Activated CD4-positive, alpha-beta T cell treated with anti-CD3 and anti-CD28 coated beads, Interleukin-2, amount 10 ng/mL, durations not matched to agents 24 days and 14 days (primary cell): Measurements from ENCODE around the gene AMZ1. TPM values are rescaled to one million over a fixed set of nuclear protein-coding genes. Genes with fewer than 3 reads are reported as not detected.
"Not testable (repeated sequence)": the region's sequence is repeated elsewhere in the genome, so short reads cannot be mapped to it uniquely, and the experiment has no call there.

Experiments
- DNase-seq: peaks from one replicate; pipeline ENCODE4 v3.0.0; 2022
- H3K27ac Mint-ChIP-seq: one replicate; pipeline ENCODE4 v1.8.0; 2022; ENCODE audit warnings: mild to moderate bottlenecking, mixed read lengths
- H3K27me3 Mint-ChIP-seq: one replicate; pipeline ENCODE4 v1.8.0; 2022; ENCODE audit warnings: mixed read lengths
- H3K36me3 Mint-ChIP-seq: one replicate; pipeline ENCODE4 v1.8.0; 2022; ENCODE audit warnings: low read depth, mild to moderate bottlenecking, mixed read lengths
- H3K4me1 Mint-ChIP-seq: one replicate; pipeline ENCODE4 v1.8.0; 2021; ENCODE audit warnings: mixed read lengths
- H3K4me3 Mint-ChIP-seq: one replicate; pipeline ENCODE4 v1.8.0; 2022; ENCODE audit warnings: mild to moderate bottlenecking, moderate library complexity, mixed read lengths
- H3K9me3 Mint-ChIP-seq: one replicate; pipeline ENCODE4 v1.8.0; 2021; ENCODE audit warnings: mixed read lengths
- intact Hi-C: fragments of 100-400 bp; cut with micrococcal nuclease; formaldehyde crosslinking; loops from one replicate; pipeline ENCODE4 v1.15.1; 2023
- total RNA-seq: library from RNA; stranded (reverse); gene quantifications from 2 replicates; pipeline ENCODE4 v1.2.3, GENCODE V29; 2022

AMZ1 gene
- total RNA-seq, 1 donor from 2014 or later, result not detected

GRCh38 chr7:2687338-2687869 lies 598 bp upstream of the AMZ1 start:
- Mint-ChIP-seq H3K27ac (no peak overlapping the region), H3K4me1 (peaks cover 13% of the 10 kb centered on the region), H3K27me3 (peaks cover 51% of the 10 kb centered on the region), H3K9me3 (no peaks in the 10 kb centered on the region), H3K36me3 (no peaks in the 10 kb centered on the region), H3K4me3 (no peak overlapping the region)
- no peak for DNase-seq
- intact Hi-C loops, result no loop called here

- H3K4me3 Mint-ChIP-seq, result peak overlapping the region; percentile 14
Observed at GRCh38 chr7:2688409-2689342, 674 bp downstream of the AMZ1 start.

GRCh38 chr7:2689343-2689847 lies 1.4 kb downstream of the AMZ1 start:
- H3K4me1 Mint-ChIP-seq, result peaks cover 13% of the 10 kb centered on the region
- H3K36me3 Mint-ChIP-seq, result no peaks in the 10 kb centered on the region
- H3K27ac Mint-ChIP-seq, result no peak overlapping the region
- DNase-seq, result no peak
- peaks cover 46% of the 10 kb centered on the region for H3K27me3 Mint-ChIP-seq
- no peaks in the 10 kb centered on the region for H3K9me3 Mint-ChIP-seq
- H3K4me3 Mint-ChIP-seq, result no peak overlapping the region
- intact Hi-C loops, result no loop called here

More at GRCh38 chr7:2688409-2689342, 674 bp downstream of the AMZ1 start:
- DNase-seq, result no peak
- H3K4me1 Mint-ChIP-seq, result peaks cover 13% of the 10 kb centered on the region
- no peaks in the 10 kb centered on the region for H3K9me3 Mint-ChIP-seq
- no peak overlapping the region for H3K27ac Mint-ChIP-seq
- peaks cover 47% of the 10 kb centered on the region for H3K27me3 Mint-ChIP-seq
- no peaks in the 10 kb centered on the region for H3K36me3 Mint-ChIP-seq
- intact Hi-C loops, result no loop called here

- no peak for DNase-seq
Observed at GRCh38 chr7:2689951-2690705, 2.1 kb downstream of the AMZ1 start.

GRCh38 chr7:2691011-2691707 lies 3.2 kb downstream of the AMZ1 start:
- Mint-ChIP-seq H3K9me3 (no peaks in the 10 kb centered on the region), H3K4me1 (peaks cover 13% of the 10 kb centered on the region), H3K36me3 (no peaks in the 10 kb centered on the region), H3K4me3 (no peak overlapping the region), H3K27me3 (peaks cover 42% of the 10 kb centered on the region), H3K27ac (no peak overlapping the region)
- no peak for DNase-seq
- intact Hi-C loops, result no loop called here

More at GRCh38 chr7:2689951-2690705, 2.1 kb downstream of the AMZ1 start:
- Mint-ChIP-seq H3K27ac (no peak overlapping the region), H3K4me3 (no peak overlapping the region), H3K27me3 (peaks cover 46% of the 10 kb centered on the region), H3K9me3 (no peaks in the 10 kb centered on the region), H3K4me1 (peaks cover 13% of the 10 kb centered on the region), H3K36me3 (no peaks in the 10 kb centered on the region)
- intact Hi-C loops, result no loop called here

GRCh38 chr7:2691932-2692439 lies 4.0 kb downstream of the AMZ1 start:
- H3K27me3 Mint-ChIP-seq, result peaks cover 38% of the 10 kb centered on the region

GRCh38 chr7:2692543-2692942 lies 4.5 kb downstream of the AMZ1 start:
- intact Hi-C loops, result no loop called here
- Mint-ChIP-seq H3K9me3 (no peaks in the 10 kb centered on the region), H3K27me3 (peaks cover 36% of the 10 kb centered on the region)

More at GRCh38 chr7:2691932-2692439, 4.0 kb downstream of the AMZ1 start:
- DNase-seq, intact Hi-C loops, H3K36me3 Mint-ChIP-seq, H3K27ac Mint-ChIP-seq, H3K9me3 Mint-ChIP-seq, H3K4me3 Mint-ChIP-seq: not testable (repeated sequence)
- peaks cover 13% of the 10 kb centered on the region for H3K4me1 Mint-ChIP-seq

GRCh38 chr7:2693420-2694121 lies 5.6 kb downstream of the AMZ1 start:
- intact Hi-C loops, DNase-seq, H3K4me3 Mint-ChIP-seq, H3K27ac Mint-ChIP-seq, H3K36me3 Mint-ChIP-seq, H3K9me3 Mint-ChIP-seq: not testable (repeated sequence)
- Mint-ChIP-seq H3K27me3 (peaks cover 34% of the 10 kb centered on the region), H3K4me1 (peaks cover 18% of the 10 kb centered on the region)

More at GRCh38 chr7:2692543-2692942, 4.5 kb downstream of the AMZ1 start:
- no peak overlapping the region for H3K4me3 Mint-ChIP-seq
- no peak overlapping the region for H3K27ac Mint-ChIP-seq
- H3K4me1 Mint-ChIP-seq, result peaks cover 13% of the 10 kb centered on the region
- H3K36me3 Mint-ChIP-seq, result no peaks in the 10 kb centered on the region
- DNase-seq, result no peak

GRCh38 chr7:2694122-2694436 lies 6.1 kb downstream of the AMZ1 start:
- DNase-seq, intact Hi-C loops, H3K9me3 Mint-ChIP-seq, H3K36me3 Mint-ChIP-seq, H3K4me3 Mint-ChIP-seq, H3K27ac Mint-ChIP-seq: not testable (repeated sequence)
- peaks cover 31% of the 10 kb centered on the region for H3K27me3 Mint-ChIP-seq
- peaks cover 18% of the 10 kb centered on the region for H3K4me1 Mint-ChIP-seq

DNA sequence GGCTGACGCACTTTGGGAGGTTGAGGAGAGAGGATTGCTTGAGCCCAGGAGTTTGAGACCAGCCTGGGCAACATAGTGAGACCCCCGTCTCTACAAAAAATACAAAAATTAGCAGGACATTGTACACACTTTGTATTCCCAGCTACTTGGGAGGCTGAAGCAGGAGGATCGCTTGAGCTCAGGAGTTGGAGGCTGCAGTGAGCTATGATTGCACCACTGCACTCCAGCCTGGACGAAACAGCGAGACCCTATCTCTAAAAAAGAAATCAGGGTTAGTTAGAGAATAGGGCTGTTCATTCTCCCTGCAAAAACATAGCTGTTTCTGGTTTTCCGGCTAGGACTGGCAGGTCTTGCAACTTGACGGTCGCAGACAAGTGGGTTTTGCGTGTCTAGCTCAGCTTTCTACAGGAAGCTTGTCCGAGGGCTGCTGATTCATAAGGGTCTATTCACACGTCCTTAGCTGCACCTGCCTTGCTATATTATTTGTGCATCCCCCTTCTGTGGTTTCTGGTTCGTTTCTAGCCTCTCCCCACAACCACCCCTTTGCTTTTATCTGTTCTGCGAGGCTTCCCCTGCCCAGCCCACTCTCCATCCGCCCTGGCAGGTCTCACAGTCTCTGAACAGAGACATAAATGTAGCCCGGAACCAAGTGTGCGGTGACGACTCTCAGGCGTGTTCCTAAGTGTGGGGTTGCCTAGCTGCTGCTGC lies 10.7 kb downstream of the AMZ1 start:
- Mint-ChIP-seq H3K4me3 (peak overlapping the region; percentile 76), H3K27me3 (peaks cover 19% of the 10 kb centered on the region), H3K36me3 (no peaks in the 10 kb centered on the region), H3K4me1 (peaks cover 24% of the 10 kb centered on the region), H3K9me3 (no peaks in the 10 kb centered on the region), H3K27ac (peak overlapping the region; percentile 83)
- peak; percentile 92 for DNase-seq
- intact Hi-C loops, result no loop called here

- Mint-ChIP-seq H3K27ac (peak overlapping the region; percentile 83), H3K27me3 (peaks cover 19% of the 10 kb centered on the region), H3K4me3 (peak overlapping the region; percentile 76), H3K9me3 (no peaks in the 10 kb centered on the region), H3K36me3 (no peaks in the 10 kb centered on the region), H3K4me1 (peaks cover 24% of the 10 kb centered on the region)
- DNase-seq, result no peak
- intact Hi-C loops, result no loop called here
Observed at GRCh38 chr7:2699289-2699620, 11.3 kb downstream of the AMZ1 start.

DNA sequence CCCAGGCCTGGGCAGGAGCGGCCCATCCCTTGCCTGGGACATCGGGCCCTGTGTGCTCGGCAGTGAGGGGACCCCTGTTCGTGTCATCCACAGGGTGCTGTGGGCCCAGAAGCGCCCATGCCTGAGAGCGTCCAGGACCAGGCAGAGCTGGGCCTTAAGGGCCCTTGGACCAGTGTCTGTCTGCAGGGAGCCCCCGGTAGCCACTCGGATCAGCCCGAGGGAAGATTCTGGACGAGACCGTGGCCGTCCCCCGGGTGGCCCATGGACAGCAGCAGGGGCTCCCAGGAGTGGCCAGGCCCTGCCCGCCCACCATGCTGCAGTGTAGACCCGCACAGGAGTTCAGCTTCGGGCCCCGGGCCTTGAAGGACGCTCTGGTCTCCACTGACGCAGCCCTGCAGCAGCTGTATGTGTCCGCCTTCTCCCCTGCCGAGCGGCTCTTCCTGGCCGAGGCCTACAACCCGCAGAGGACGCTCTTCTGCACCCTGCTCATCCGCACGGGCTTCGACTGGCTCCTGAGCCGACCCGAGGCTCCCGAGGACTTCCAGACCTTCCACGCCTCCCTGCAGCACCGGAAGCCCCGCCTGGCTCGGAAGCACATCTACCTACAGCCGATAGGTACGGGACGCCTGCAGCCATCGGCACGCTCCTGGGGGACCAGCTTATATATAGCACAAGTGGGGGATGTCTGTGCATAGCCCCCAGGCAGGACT lies 12.3 kb downstream of the AMZ1 start:
- no peak for DNase-seq
- Mint-ChIP-seq H3K27me3 (peaks cover 22% of the 10 kb centered on the region), H3K36me3 (no peaks in the 10 kb centered on the region), H3K9me3 (no peaks in the 10 kb centered on the region), H3K4me3 (peak overlapping the region; percentile 30), H3K4me1 (peaks cover 24% of the 10 kb centered on the region), H3K27ac (peak overlapping the region; percentile 29)
- intact Hi-C loops, result no loop called here
